PC-9 (cell line): Measurements from ENCODE around the gene LPAR2. TPM values are rescaled to one million over a fixed set of nuclear protein-coding genes. Genes with fewer than 3 reads are reported as not detected.

Experiments used
- BruUV-seq: library from RNA; stranded (reverse); fragments of 400-500 nt; replicated peaks from 2 replicates; lab custom pipeline; 2021; lab: Mats Ljungman, UMichigan
- CTCF ChIA-PET: fragments of 300-600 bp; sonication (Branson Sonifier 250); formaldehyde crosslinking; loops from one replicate; lab custom pipeline; 2022; ENCODE audit warnings: antibody characterized with exemption; lab: Charles Lee
- POLR2A ChIA-PET: fragments of 300-600 bp; sonication (Branson Sonifier 250); formaldehyde crosslinking; loops from one replicate; lab custom pipeline; 2022; ENCODE audit warnings: antibody characterized with exemption; ENCODE audit not compliant: unreplicated experiment; lab: Charles Lee
- DNase-seq, 2 experiments: peaks; one replicate each; pipeline versions ENCODE4 v3.0.0 to v3.0.0-alpha.2; 2015 to 2022; ENCODE audit warnings: mixed read lengths in 1 of 2
- H2AFZ ChIP-seq: fragments of 200-600 bp; sonication (generic); 2 replicates; pipeline ENCODE4 v1.8.1; 2017; ENCODE audit warnings: antibody characterized with exemption
- H3F3A ChIP-seq: fragments of 200-600 bp; sonication (generic); 2 replicates; pipeline ENCODE4 v1.8.1; 2017; ENCODE audit warnings: antibody characterized with exemption, mild to moderate bottlenecking, low read depth; ENCODE audit not compliant: insufficient read depth
- H3K27ac ChIP-seq: fragments of 200-600 bp; sonication (generic); 2 replicates; pipeline ENCODE4 v1.6.1; 2016; ENCODE audit warnings: mixed run types
- H3K27me3 ChIP-seq: fragments of 200-600 bp; sonication (generic); 2 replicates; pipeline ENCODE4 v1.6.1; 2016; ENCODE audit warnings: low read depth, mixed run types; ENCODE audit not compliant: insufficient read depth
- H3K36me3 ChIP-seq: fragments of 200-600 bp; sonication (generic); 2 replicates; pipeline ENCODE4 v1.6.1; 2016; ENCODE audit warnings: low read depth, mixed run types
- H3K4me1 ChIP-seq: fragments of 200-600 bp; sonication (generic); replicated peaks from 2 replicates; pipeline ENCODE4 v1.6.1; 2016; ENCODE audit warnings: mixed run types; ENCODE audit not compliant: insufficient read depth
- H3K4me2 ChIP-seq: fragments of 200-600 bp; sonication (generic); 2 replicates; pipeline ENCODE4 v1.6.1; 2017; ENCODE audit warnings: mixed run types
- H3K4me3 ChIP-seq: fragments of 200-600 bp; sonication (generic); 2 replicates; pipeline ENCODE4 v1.6.1; 2016; ENCODE audit warnings: mixed run types
- H3K79me2 ChIP-seq: fragments of 200-600 bp; sonication (generic); 2 replicates; pipeline ENCODE4 v1.6.1; 2017; ENCODE audit warnings: low read depth, mixed run types
- H3K9me2 ChIP-seq: fragments of 200-600 bp; sonication (generic); 2 replicates; pipeline ENCODE4 v1.8.1; 2017; ENCODE audit warnings: mild to moderate bottlenecking; ENCODE audit not compliant: insufficient read depth
- H3K9me3 ChIP-seq: fragments of 200-600 bp; sonication (generic); 2 replicates; pipeline ENCODE4 v1.8.1; 2016; ENCODE audit warnings: low read depth; ENCODE audit not compliant: insufficient read depth
- H4K20me1 ChIP-seq: fragments of 200-600 bp; sonication (generic); 2 replicates; pipeline ENCODE4 v1.8.1; 2017; ENCODE audit not compliant: insufficient read depth
- EZH2 ChIP-seq: fragments of 200-600 bp; sonication (generic); IDR thresholded peaks from 2 replicates; pipeline ENCODE4 v1.8.0; 2017; ENCODE audit warnings: antibody characterized with exemption, low read depth
- intact Hi-C: fragments of 100-400 bp; cut with micrococcal nuclease; formaldehyde crosslinking; loops from one replicate; pipeline ENCODE4 v1.10.0; 2022; ENCODE audit not compliant: unreplicated experiment
- total RNA-seq: library from RNA; stranded (reverse); gene quantifications from 2 replicates; pipeline ENCODE4 v1.2.3, GENCODE V29; 2021
- TF ChIP-seq, protein P1 (sequence below): fragments of 200-600 bp; sonication (generic); conservative IDR thresholded peaks from 2 replicates; pipeline ENCODE4 v1.6.1; 2017; ENCODE audit warnings: mixed run types, antibody characterized with exemption, mild to moderate bottlenecking, moderate library complexity

Gene LPAR2
- total RNA-seq, 1 experiment from 2014 or later, result 29.2 TPM

DNA sequence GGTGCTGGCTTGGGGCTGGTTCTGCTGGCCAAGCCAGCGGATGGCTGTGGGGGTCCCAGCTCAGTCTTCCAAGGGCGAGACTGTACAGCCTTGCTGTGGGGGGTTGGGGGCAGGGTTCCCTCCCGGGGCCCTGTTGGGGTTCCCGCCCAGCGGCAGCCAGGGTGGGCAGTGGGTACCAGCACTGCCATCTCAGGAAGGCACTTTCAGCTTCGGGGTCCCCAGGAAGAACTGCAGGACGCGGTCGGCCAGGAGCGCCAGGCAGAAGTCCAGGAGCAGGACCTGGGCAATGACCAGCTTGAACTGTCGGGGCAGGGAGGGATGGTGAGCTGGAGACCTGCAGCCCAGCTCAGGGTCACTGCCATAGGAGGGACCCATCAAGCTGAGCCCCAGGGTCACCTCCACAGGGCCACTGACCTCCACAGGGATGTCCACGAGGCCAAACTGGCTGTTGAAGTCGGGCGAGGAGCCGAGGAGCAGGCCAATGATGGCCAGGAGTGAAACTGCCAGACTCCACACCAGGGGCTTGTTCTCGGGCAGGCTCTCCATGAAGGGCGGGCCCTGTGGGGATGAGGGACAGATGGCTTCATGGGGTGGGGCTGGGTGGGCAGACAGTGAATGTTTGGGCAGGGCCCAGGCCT is 17.3 kb upstream of the LPAR2 start:
- Histone ChIP-seq H3K36me3 (0 out of 2 replicates have a peak, but pooled peaks cover 10% of the 10 kb centered on the region), H3K9me3 (no peaks in the 10 kb centered on the region), H3K4me1 (no peaks in the 10 kb centered on the region), H3K79me2 (no peaks in the 10 kb centered on the region), H2AFZ (no peak overlapping the region), H3K9me2 (no peaks in the 10 kb centered on the region), H3F3A (peaks cover 15% of the 10 kb centered on the region; the same call in 1 of the 2 replicates), H3K4me3 (no peak overlapping the region), H4K20me1 (no peaks in the 10 kb centered on the region), H3K4me2 (no peak overlapping the region), H3K27me3 (no peaks in the 10 kb centered on the region), H3K27ac (no peak overlapping the region)
- no TSS peak for BruUV-seq
- DNase-seq, result no peak
- POLR2A ChIA-PET, result no interaction called here
- CTCF ChIA-PET, result no interaction called here
- intact Hi-C loops, result loop anchor here (10.0 kb wide), 1 partner anchor 309 kb away; no protein-coding TSS in a partner anchor
- TF ChIP-seq, protein P1, sequence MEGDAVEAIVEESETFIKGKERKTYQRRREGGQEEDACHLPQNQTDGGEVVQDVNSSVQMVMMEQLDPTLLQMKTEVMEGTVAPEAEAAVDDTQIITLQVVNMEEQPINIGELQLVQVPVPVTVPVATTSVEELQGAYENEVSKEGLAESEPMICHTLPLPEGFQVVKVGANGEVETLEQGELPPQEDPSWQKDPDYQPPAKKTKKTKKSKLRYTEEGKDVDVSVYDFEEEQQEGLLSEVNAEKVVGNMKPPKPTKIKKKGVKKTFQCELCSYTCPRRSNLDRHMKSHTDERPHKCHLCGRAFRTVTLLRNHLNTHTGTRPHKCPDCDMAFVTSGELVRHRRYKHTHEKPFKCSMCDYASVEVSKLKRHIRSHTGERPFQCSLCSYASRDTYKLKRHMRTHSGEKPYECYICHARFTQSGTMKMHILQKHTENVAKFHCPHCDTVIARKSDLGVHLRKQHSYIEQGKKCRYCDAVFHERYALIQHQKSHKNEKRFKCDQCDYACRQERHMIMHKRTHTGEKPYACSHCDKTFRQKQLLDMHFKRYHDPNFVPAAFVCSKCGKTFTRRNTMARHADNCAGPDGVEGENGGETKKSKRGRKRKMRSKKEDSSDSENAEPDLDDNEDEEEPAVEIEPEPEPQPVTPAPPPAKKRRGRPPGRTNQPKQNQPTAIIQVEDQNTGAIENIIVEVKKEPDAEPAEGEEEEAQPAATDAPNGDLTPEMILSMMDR, result no peak
- no peak for TF ChIP-seq EZH2

DNA sequence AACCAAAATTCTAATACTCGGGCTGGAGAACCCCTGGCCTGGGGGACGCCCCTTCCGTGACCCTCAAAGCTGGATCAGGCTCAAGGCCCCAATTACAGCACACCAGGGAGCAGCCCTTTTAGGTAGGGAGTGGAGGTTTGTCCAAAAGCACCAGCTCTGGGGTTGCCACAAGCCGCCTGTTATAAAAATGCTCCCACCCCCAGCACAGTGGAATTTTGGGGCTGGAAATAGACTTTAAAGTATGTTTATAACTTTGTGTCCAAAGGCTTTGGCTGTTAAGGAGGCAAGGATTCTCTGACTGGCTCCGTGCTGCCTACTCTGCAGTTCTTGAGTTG is 16.0 kb upstream of the LPAR2 start:
- Histone ChIP-seq H3K36me3 (0 out of 2 replicates have a peak, but pooled peaks cover 7% of the 10 kb centered on the region), H3K4me1 (no peaks in the 10 kb centered on the region), H3K4me2 (peak overlapping the region; percentile 92), H3F3A (peaks cover 21% of the 10 kb centered on the region; the same call in 1 of the 2 replicates), H3K9me2 (no peaks in the 10 kb centered on the region), H3K79me2 (no peaks in the 10 kb centered on the region), H3K27ac (no peak overlapping the region), H2AFZ (no peak overlapping the region), H3K9me3 (no peaks in the 10 kb centered on the region), H3K4me3 (peak overlapping the region; percentile 96; the same call in 1 of the 2 replicates), H4K20me1 (no peaks in the 10 kb centered on the region), H3K27me3 (no peaks in the 10 kb centered on the region)
- intact Hi-C loops, result loop anchor here (5.0 to 10.0 kb wide), 3 partner anchors 92 to 507 kb away; partner anchors contain the start of gene TMEM161A
- TF ChIP-seq, protein P1, result peak; percentile 63; the same call in 1 of the 2 replicates
- TF ChIP-seq EZH2, result no peak
- POLR2A ChIA-PET, result no interaction called here
- CTCF ChIA-PET, result interaction anchor here (0.7 kb wide), 2 partner anchors 75 to 132 kb away, joined by 3 read pairs; no protein-coding TSS in a partner anchor
- no TSS peak for BruUV-seq
- no peak for DNase-seq

DNA sequence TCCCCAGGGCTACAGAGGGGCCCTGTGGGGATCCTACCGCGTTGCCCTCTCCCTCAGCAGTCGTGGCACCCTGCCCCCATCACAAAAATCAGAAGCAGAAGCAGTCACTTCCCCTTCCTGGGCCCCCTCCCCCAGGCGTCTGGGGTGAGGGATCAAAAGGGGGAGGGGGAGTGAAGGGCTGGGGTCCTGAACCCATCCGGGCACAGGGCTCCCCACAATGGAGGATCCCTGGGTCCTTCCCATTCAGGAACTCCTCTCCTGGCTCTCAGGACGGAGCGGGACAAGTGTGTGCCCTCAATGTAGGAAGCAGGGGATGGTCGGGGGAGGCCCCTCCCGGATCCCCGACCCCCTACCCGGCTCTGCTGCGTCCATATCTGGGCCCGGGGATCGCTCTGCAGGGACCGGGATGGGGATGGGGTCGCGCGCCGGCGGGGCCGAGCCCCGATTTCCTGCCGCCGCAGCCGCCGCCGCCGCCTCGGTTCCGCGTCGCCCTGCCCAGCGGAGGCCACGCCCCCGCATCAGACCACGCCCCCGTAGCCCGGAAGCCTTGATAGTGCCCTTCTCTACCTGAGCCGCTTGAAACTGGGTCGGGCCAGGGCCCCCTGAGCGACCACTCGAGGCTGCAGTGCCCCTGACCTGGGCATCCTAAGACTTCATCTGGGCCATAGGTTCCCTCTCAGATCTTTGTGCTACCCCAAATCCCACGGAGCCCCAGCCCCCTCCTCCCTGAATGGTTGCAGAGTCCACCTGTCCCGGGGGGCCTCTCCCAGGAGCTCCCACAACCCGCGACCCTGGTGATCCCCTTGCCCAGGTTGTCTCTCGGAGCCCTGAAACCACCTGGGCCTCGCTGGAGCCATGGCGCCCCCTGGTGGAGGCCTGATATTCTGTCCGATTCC is 15.4 kb upstream of the LPAR2 start, which contains the start of gene GMIP:
Gene GMIP, minus strand, starts transcription at position 500 of the 896 bp plus-strand sequence. Its CDS starts 128 bp downstream, at position 372.
- ChIA-PET POLR2A (no interaction called here), CTCF (interaction anchor here (0.7 kb wide), 2 partner anchors 74 to 133 kb away, joined by 3 read pairs; no protein-coding TSS in a partner anchor)
- Histone ChIP-seq H3K36me3 (0 out of 2 replicates have a peak, but pooled peaks cover 7% of the 10 kb centered on the region), H3K27me3 (no peaks in the 10 kb centered on the region), H3K9me2 (no peaks in the 10 kb centered on the region), H3F3A (peaks cover 21% of the 10 kb centered on the region; the same call in 1 of the 2 replicates), H3K79me2 (no peaks in the 10 kb centered on the region), H2AFZ (peak within 1 kb of the TSS; percentile 95), H3K4me1 (no peaks in the 10 kb centered on the region), H3K4me3 (peak within 1 kb of the TSS; percentile 96), H3K9me3 (no peaks in the 10 kb centered on the region), H3K27ac (peak within 1 kb of the TSS; percentile 52), H4K20me1 (no peaks in the 10 kb centered on the region), H3K4me2 (peak within 1 kb of the TSS; percentile 92)
- peak; percentile 63 to 80 for DNase-seq
- TF ChIP-seq, protein P1, result peak; percentile 100
- TF ChIP-seq EZH2, result no peak
- BruUV-seq, result no TSS peak
- intact Hi-C loops, result loop anchor here (1.0 to 10.0 kb wide), 4 partner anchors 91 to 506 kb away; partner anchors contain the start of gene TMEM161A
